Measurements from ENCODE around the gene SLC25A21. TPM values are rescaled to one million over a fixed set of nuclear protein-coding genes. Genes with fewer than 3 reads are reported as not detected.
A peak's percentile ranks its signal among the peaks of the same experiment; 100 is the strongest.
"Not testable (repeated sequence)": the region's sequence is repeated elsewhere in the genome, so short reads cannot be mapped to it uniquely, and the experiment has no call there.

Gene SLC25A21
- total RNA-seq, 4 donors from 2014 or later, result 0.39 to 3.3 (median 1.2) TPM

DNA sequence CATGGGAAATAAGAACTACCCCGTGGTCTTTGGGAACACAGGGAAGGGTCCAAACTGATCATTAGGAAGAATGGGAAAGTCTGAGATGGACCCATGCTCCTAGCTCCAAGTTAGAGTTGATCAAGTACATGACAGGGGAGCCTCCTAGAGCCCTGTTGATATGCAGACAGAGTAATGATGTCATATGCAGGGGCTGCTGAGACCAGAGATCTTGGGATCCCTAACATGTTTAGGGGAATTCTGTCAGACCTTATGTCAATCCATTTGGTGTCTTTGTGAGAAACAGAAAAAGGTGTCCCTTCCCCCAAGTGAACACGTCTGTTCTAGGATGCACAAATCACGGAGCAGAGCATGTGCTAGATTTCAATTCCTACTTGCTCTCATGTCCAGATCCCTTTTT, 6.6 kb downstream of the SLC25A21 start:
- Histone ChIP-seq H3K9me3 (no peaks in the 10 kb centered on the region), H3K27ac (replicated peaks in 1 of 4) (no peak overlapping the region), H3K4me3 (no peak overlapping the region), H3K4me1 (no peaks in the 10 kb centered on the region), H3K36me3 (no peaks in the 10 kb centered on the region), H3K27me3 (no peaks in the 10 kb centered on the region)
- intact Hi-C loops (cut with DNase I), result no loop called here
- DNase-seq (ENCODE audit: extremely low spot score), result no peak
- WGBS, result 74% methylated on average over 3 of the region's 3 CpGs
- TF ChIP-seq EP300 (IDR thresholded peaks at IDR 0.05) (no peak), POLR2AphosphoS5 (IDR thresholded peaks at IDR 0.05) (no peak), POLR2A (IDR thresholded peaks at IDR 0.05; ENCODE audit: low read depth) (no peak)
- TF ChIP-seq, protein P1, sequence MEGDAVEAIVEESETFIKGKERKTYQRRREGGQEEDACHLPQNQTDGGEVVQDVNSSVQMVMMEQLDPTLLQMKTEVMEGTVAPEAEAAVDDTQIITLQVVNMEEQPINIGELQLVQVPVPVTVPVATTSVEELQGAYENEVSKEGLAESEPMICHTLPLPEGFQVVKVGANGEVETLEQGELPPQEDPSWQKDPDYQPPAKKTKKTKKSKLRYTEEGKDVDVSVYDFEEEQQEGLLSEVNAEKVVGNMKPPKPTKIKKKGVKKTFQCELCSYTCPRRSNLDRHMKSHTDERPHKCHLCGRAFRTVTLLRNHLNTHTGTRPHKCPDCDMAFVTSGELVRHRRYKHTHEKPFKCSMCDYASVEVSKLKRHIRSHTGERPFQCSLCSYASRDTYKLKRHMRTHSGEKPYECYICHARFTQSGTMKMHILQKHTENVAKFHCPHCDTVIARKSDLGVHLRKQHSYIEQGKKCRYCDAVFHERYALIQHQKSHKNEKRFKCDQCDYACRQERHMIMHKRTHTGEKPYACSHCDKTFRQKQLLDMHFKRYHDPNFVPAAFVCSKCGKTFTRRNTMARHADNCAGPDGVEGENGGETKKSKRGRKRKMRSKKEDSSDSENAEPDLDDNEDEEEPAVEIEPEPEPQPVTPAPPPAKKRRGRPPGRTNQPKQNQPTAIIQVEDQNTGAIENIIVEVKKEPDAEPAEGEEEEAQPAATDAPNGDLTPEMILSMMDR (IDR thresholded peaks at IDR 0.05), result no peak

DNA sequence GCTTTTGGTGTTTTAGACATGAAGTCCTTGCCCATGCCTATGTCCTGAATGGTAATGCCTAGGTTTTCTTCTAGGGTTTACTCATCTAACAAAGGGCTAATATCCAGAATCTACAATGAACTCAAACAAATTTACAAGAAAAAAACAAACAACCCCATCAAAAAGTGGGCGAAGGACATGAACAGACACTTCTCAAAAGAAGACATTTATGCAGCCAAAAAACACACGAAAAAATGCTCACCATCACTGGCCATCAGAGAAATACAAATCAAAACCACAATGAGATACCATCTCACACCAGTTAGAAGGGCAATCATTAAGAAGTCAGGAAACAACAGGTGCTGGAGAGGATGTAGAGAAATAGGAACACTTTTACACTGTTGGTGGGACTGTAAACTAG, 10.1 kb downstream of the SLC25A21 start:
- H3K36me3 ChIP-seq; intact Hi-C loops (cut with DNase I); H3K27me3 ChIP-seq; H3K4me3 ChIP-seq; H3K4me1 ChIP-seq; H3K27ac ChIP-seq (replicated peaks in 1 of 4); H3K9me3 ChIP-seq; DNase-seq (ENCODE audit: extremely low spot score): not testable (repeated sequence)
- WGBS, result 95% methylated on average over 2 of the region's 2 CpGs

DNA sequence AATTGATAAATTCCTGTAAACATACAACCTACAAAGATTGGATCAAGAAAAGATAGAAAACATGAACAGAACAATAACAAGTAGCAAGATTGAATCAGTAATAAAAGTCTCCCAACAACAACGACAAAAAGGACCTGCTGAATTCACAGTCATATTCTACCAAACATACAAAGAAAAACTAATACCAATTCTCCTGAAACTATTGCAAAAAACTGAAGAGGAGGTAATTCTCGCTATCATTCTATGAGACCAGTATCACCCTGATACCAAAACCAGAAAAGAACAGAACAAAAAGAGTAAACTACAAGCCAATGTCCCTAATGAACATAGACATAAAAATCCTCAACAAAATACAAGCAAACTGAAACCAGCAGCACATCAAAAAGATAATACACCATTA, 14.4 kb downstream of the SLC25A21 start:
- 86% methylated on average over 2 of the region's 2 CpGs for WGBS
- DNase-seq (ENCODE audit: extremely low spot score), result no peak
- intact Hi-C loops (cut with DNase I), result loop anchor here (10.0 kb wide), 2 partner anchors 213 to 603 kb away; no protein-coding TSS in a partner anchor
- no peaks in the 10 kb centered on the region for H3K27me3 ChIP-seq
- peaks cover 0 to 11% (median 5%) of the 10 kb centered on the region in 4 donors for H3K9me3 ChIP-seq
- no peak overlapping the region for H3K4me3 ChIP-seq
- H3K4me1 ChIP-seq, result no peaks in the 10 kb centered on the region
- no peak for TF ChIP-seq EP300 (IDR thresholded peaks at IDR 0.05)
- no peak for TF ChIP-seq POLR2A (IDR thresholded peaks at IDR 0.05; ENCODE audit: low read depth)
- no peak overlapping the region for H3K27ac ChIP-seq (replicated peaks in 1 of 4)
- no peaks in the 10 kb centered on the region for H3K36me3 ChIP-seq

DNA sequence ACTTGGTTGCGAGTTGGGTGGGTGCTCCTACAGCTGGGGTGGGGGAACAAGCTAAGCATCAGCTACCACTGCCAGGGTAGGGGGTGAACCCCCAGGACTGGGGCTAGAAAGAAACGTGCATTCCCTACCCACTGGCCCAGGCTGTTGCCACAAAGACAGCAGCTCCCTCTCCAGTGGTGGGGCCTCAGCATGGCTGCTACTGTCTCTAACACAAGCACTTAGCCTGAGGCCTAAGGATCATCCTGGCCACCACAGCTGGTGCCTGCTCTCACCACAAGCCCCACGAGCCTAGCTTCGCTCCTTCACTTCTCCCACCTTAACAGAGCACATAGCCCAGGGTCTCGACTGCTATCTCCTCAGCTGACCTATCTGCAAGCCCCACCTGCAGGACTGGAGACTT, 18.9 kb downstream of the SLC25A21 start:
- WGBS, result 90% methylated on average over 4 of the region's 5 CpGs
- no peak for TF ChIP-seq EP300 (IDR thresholded peaks at IDR 0.05)
- TF ChIP-seq, protein P1 (IDR thresholded peaks at IDR 0.05), result no peak
- TF ChIP-seq POLR2A (IDR thresholded peaks at IDR 0.05; ENCODE audit: low read depth), result no peak
- TF ChIP-seq POLR2AphosphoS5 (IDR thresholded peaks at IDR 0.05), result no peak
- H3K9me3 ChIP-seq, result peaks cover 0 to 11% (median 5%) of the 10 kb centered on the region in 4 donors
- DNase-seq (ENCODE audit: extremely low spot score), result no peak
- no peak overlapping the region for H3K4me3 ChIP-seq
- intact Hi-C loops (cut with DNase I), result loop anchor here (10.0 kb wide), 2 partner anchors 209 to 599 kb away; no protein-coding TSS in a partner anchor
- peaks cover 0 to 6% (median 0%) of the 10 kb centered on the region in 4 donors for H3K4me1 ChIP-seq
- no peaks in the 10 kb centered on the region for H3K27me3 ChIP-seq
- no peak overlapping the region for H3K27ac ChIP-seq (replicated peaks in 1 of 4)
- H3K36me3 ChIP-seq, result no peaks in the 10 kb centered on the region

DNA sequence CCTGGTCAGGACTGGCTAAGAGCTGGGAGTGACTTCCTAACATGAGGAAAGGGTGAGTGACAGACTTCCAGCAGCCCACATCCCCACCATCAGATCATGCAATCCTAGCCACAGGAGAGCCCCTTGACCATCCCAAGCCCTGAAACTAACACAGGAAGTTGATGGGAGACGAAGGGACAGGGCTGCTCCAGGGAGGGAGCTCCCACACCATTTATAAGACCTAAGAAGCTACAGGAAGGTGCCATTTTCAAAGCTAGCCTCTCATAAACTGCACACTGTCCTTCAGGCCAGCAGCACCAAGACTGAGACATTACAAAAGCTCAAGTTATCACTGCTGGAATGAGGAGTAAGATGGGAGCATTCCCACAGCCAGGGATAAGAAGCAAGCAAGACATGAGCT, 19.4 kb downstream of the SLC25A21 start:
- Histone ChIP-seq H3K27me3 (no peaks in the 10 kb centered on the region), H3K9me3 (peaks cover 0 to 11% (median 5%) of the 10 kb centered on the region in 4 donors), H3K4me3 (no peak overlapping the region), H3K4me1 (peaks cover 0 to 6% (median 0%) of the 10 kb centered on the region in 4 donors), H3K27ac (replicated peaks in 1 of 4) (no peak overlapping the region), H3K36me3 (no peaks in the 10 kb centered on the region)
- intact Hi-C loops (cut with DNase I), result loop anchor here (10.0 kb wide), 2 partner anchors 208 to 598 kb away; no protein-coding TSS in a partner anchor
- no peak for DNase-seq (ENCODE audit: extremely low spot score)
- no peak for TF ChIP-seq POLR2AphosphoS5 (IDR thresholded peaks at IDR 0.05)
- TF ChIP-seq POLR2A (IDR thresholded peaks at IDR 0.05; ENCODE audit: low read depth), result no peak
- TF ChIP-seq, protein P1 (IDR thresholded peaks at IDR 0.05), result no peak
- TF ChIP-seq EP300 (IDR thresholded peaks at IDR 0.05), result no peak
- WGBS, result 30% methylated on average over 1 of the region's 1 CpG

DNA sequence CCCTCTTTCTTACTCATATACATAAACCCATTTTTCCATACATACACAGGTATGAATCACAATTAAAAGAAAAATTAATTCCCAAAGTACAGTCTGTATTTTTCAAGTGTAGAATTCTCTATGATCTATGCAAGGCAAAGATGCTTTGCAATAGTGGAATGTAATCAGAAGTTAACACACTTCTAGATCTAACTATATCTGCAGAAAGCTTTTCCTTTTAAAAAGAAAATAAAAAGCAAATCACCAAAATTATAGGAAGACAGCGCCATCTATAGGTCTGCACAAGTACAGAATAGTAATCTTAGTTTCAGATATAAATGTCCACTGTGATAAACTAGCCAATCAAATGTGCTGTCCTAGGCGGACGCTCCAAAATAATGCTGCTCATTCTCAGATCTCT, 22.0 kb downstream of the SLC25A21 start:
- intact Hi-C loops (cut with DNase I), result loop anchor here (10.0 kb wide), 2 partner anchors 206 to 596 kb away; no protein-coding TSS in a partner anchor
- WGBS, result 0% methylated on average over 3 of the region's 3 CpGs
- H3K4me3 ChIP-seq, result no peak overlapping the region
- no peaks in the 10 kb centered on the region for H3K27me3 ChIP-seq
- H3K27ac ChIP-seq (replicated peaks in 1 of 4), result no peak overlapping the region
- no peak for TF ChIP-seq POLR2A (IDR thresholded peaks at IDR 0.05; ENCODE audit: low read depth)
- TF ChIP-seq, protein P1 (IDR thresholded peaks at IDR 0.05), result peak; percentile 59 to 69 (median 68)
- H3K4me1 ChIP-seq, result peaks cover 0 to 6% (median 0%) of the 10 kb centered on the region in 4 donors
- DNase-seq (ENCODE audit: extremely low spot score), result no peak
- H3K36me3 ChIP-seq, result no peaks in the 10 kb centered on the region
- peaks cover 0 to 7% (median 3%) of the 10 kb centered on the region in 4 donors for H3K9me3 ChIP-seq
